CD4-positive, alpha-beta T cell (primary cell): ENCODE measurements around the gene SASH3. TPM values are rescaled to one million over a fixed set of nuclear protein-coding genes. Genes with fewer than 3 reads are reported as not detected.
A peak's percentile ranks its signal among the peaks of the same experiment; 100 is the strongest.

Experiments used
- ATAC-seq: fragments of 200-7000 bp; cut with Tn5 transposase; one replicate; pipeline ENCODE4 v1.10.0; 2022; ENCODE audit warnings: mild to moderate bottlenecking; ENCODE audit not compliant: poor library complexity
- CTCF ChIA-PET: fragments of 350-600 bp; sonication (Branson Sonifier 250); formaldehyde crosslinking; loops from one replicate; lab custom pipeline; 2021; ENCODE audit warnings: antibody characterized with exemption, inconsistent platforms; lab: Charles Lee
- POLR2A ChIA-PET: fragments of 350-600 bp; sonication (Branson Sonifier 250); formaldehyde crosslinking; loops from one replicate; lab custom pipeline; 2021; ENCODE audit warnings: antibody characterized with exemption, inconsistent platforms; lab: Charles Lee
- DNase-seq, 14 experiments: peaks; one replicate each; pipeline ENCODE4 v3.0.0-alpha.2; 2013 to 2020; ENCODE audit warnings: mixed read lengths in 2 of 14
- H3K27ac ChIP-seq, 2 donors: one replicate each; pipeline versions ENCODE4 v1.5.1 to v1.7.0; 2013; ENCODE audit warnings: low read length in 2 of 2, low read depth in 1 of 2, mild to moderate bottlenecking in 1 of 2
- H3K27me3 ChIP-seq, 2 experiments: 1 replicate in 1 of 2; 2 replicates in 1 of 2; pipeline versions ENCODE4 v1.6.1 to v1.7.0; 2013; ENCODE audit warnings: low read length in 2 of 2, control low read depth in 1 of 2, mild to moderate bottlenecking in 1 of 2, moderate library complexity in 1 of 2; ENCODE audit not compliant: insufficient read depth in 2 of 2, control insufficient read depth in 1 of 2
- H3K36me3 ChIP-seq: one replicate; pipeline ENCODE4 v1.6.1; 2013; ENCODE audit warnings: low read length, control low read depth; ENCODE audit not compliant: insufficient read depth
- H3K4me1 ChIP-seq: one replicate; pipeline ENCODE4 v1.6.1; 2013; ENCODE audit warnings: low read length, control low read depth; ENCODE audit not compliant: insufficient read depth
- H3K4me3 ChIP-seq: one replicate; pipeline ENCODE4 v1.5.1; 2013; ENCODE audit warnings: mild to moderate bottlenecking, low read length, moderate library complexity
- H3K9me3 ChIP-seq, 2 experiments: 1 replicate in 1 of 2; 2 replicates in 1 of 2; pipeline versions ENCODE4 v1.6.1 to v1.7.0; 2013; ENCODE audit warnings: low read length in 2 of 2, mild to moderate bottlenecking in 2 of 2, control low read depth in 1 of 2, moderate library complexity in 1 of 2; ENCODE audit not compliant: control insufficient read depth in 1 of 2, insufficient read depth in 1 of 2
- H3K27ac Mint-ChIP-seq: one replicate; pipeline ENCODE4 v1.8.0; 2020; ENCODE audit warnings: mixed read lengths
- H3K27me3 Mint-ChIP-seq: one replicate; pipeline ENCODE4 v1.8.0; 2021; ENCODE audit warnings: mixed read lengths
- H3K36me3 Mint-ChIP-seq: one replicate; pipeline ENCODE4 v1.8.0; 2021; ENCODE audit warnings: low read depth, mixed read lengths
- H3K4me1 Mint-ChIP-seq: one replicate; pipeline ENCODE4 v1.8.0; 2021; ENCODE audit warnings: low read depth, mixed read lengths
- H3K4me3 Mint-ChIP-seq: one replicate; pipeline ENCODE4 v1.8.0; 2020; ENCODE audit warnings: mild to moderate bottlenecking, mixed read lengths
- H3K9me3 Mint-ChIP-seq: one replicate; pipeline ENCODE4 v1.8.0; 2020; ENCODE audit warnings: mixed read lengths
- CTCF ChIP-seq: fragments of 200-600 bp; IDR thresholded peaks from one replicate; pipeline ENCODE4 v1.8.0; 2022; ENCODE audit warnings: antibody characterized with exemption, mild to moderate bottlenecking
- intact Hi-C, 2 experiments: fragments of 100-400 bp; cut with DNase I in 1 of 2; cut with micrococcal nuclease in 1 of 2; formaldehyde crosslinking; loops; one replicate each; pipeline versions ENCODE4 v1.15.1 to v1.9.0; 2023 to 2025; cut with DNase I, micrococcal nuclease
- total RNA-seq, 174 experiments: library from RNA in 2 of 174; stranded (reverse) in 2 of 174; gene quantifications; one replicate each; pipeline ENCODE4 v1.2.3 and lab custom pipeline; 2021 to 2026

Gene SASH3
- total RNA-seq, 2 experiments from 2014 or later, result 69.0 to 70.8 TPM

GRCh38 chrX:129743821-129744220 is 35.9 kb upstream of the SASH3 start:
- ChIA-PET CTCF (interaction anchor here (1.2 kb wide), 1 partner anchor 17 kb away, joined by 3 read pairs; no protein-coding TSS in a partner anchor), POLR2A (interaction anchor here (2.6 kb wide), 1 partner anchor 12 kb away, joined by 7 read pairs; no protein-coding TSS in a partner anchor)
- intact Hi-C loops, result loop anchor here in 1 of 2 experiments (5.0 kb wide), 1 partner anchor 38 kb away; no protein-coding TSS in a partner anchor
- H3K36me3 Mint-ChIP-seq, result no peaks in the 10 kb centered on the region
- no peaks in the 10 kb centered on the region for H3K9me3 Mint-ChIP-seq
- peaks cover 38% of the 10 kb centered on the region for H3K4me1 Mint-ChIP-seq
- no peak overlapping the region for H3K27ac ChIP-seq
- H3K4me3 ChIP-seq, result no peak overlapping the region
- H3K27ac Mint-ChIP-seq, result no peak overlapping the region
- TF ChIP-seq CTCF, result no peak
- H3K9me3 ChIP-seq, result no peaks in the 10 kb centered on the region
- H3K27me3 Mint-ChIP-seq, result no peaks in the 10 kb centered on the region
- H3K36me3 ChIP-seq, result no peaks in the 10 kb centered on the region
- no peak for DNase-seq
- no peaks in the 10 kb centered on the region for H3K27me3 ChIP-seq
- no peak overlapping the region for H3K4me3 Mint-ChIP-seq
- ATAC-seq, result no peak
- peaks cover 40% of the 10 kb centered on the region for H3K4me1 ChIP-seq

GRCh38 chrX:129744861-129745321 is 34.9 kb upstream of the SASH3 start:
- TF ChIP-seq CTCF, result no peak
- H3K4me3 Mint-ChIP-seq, result no peak overlapping the region

GRCh38 chrX:129746557-129747470 is 32.9 kb upstream of the SASH3 start:
- Mint-ChIP-seq H3K4me1 (peaks cover 38% of the 10 kb centered on the region), H3K36me3 (no peaks in the 10 kb centered on the region), H3K9me3 (no peaks in the 10 kb centered on the region), H3K27me3 (no peaks in the 10 kb centered on the region), H3K4me3 (no peak overlapping the region), H3K27ac (no peak overlapping the region)
- Histone ChIP-seq H3K36me3 (no peaks in the 10 kb centered on the region), H3K4me1 (peaks cover 39% of the 10 kb centered on the region), H3K27ac (no peak overlapping the region), H3K27me3 (no peaks in the 10 kb centered on the region), H3K9me3 (no peaks in the 10 kb centered on the region), H3K4me3 (no peak overlapping the region)
- DNase-seq (no peak), ATAC-seq (no peak)
- POLR2A ChIA-PET, result no interaction called here
- CTCF ChIA-PET, result interaction anchor here (1.1 kb wide), 1 partner anchor 11 kb away, joined by 3 read pairs; no protein-coding TSS in a partner anchor
- TF ChIP-seq CTCF, result no peak
- intact Hi-C loops, result no loop called here

More at GRCh38 chrX:129744861-129745321, 34.9 kb upstream of the SASH3 start:
- Mint-ChIP-seq H3K27ac (no peak overlapping the region), H3K9me3 (no peaks in the 10 kb centered on the region), H3K27me3 (no peaks in the 10 kb centered on the region), H3K4me1 (peaks cover 38% of the 10 kb centered on the region), H3K36me3 (no peaks in the 10 kb centered on the region)
- intact Hi-C loops, result loop anchor here in 1 of 2 experiments (5.0 kb wide), 1 partner anchor 37 kb away; no protein-coding TSS in a partner anchor
- Histone ChIP-seq H3K4me3 (no peak overlapping the region), H3K36me3 (no peaks in the 10 kb centered on the region), H3K9me3 (no peaks in the 10 kb centered on the region), H3K27ac (no peak overlapping the region), H3K4me1 (peaks cover 39% of the 10 kb centered on the region), H3K27me3 (no peaks in the 10 kb centered on the region)
- CTCF ChIA-PET, result interaction anchor here (1.2 kb wide), 1 partner anchor 19 kb away, joined by 3 read pairs; no protein-coding TSS in a partner anchor
- peak in 4 of 14 experiments; percentile 17 to 68 (median 44) for DNase-seq
- peak; percentile 58 for ATAC-seq
- POLR2A ChIA-PET, result interaction anchor here (1.1 to 2.6 kb wide), 3 partner anchors 11 to 35 kb away, joined by 3 to 7 read pairs (median 4); partner anchors contain the start of gene SASH3
